ENCODE results near the gene TMEM125.

DNA sequence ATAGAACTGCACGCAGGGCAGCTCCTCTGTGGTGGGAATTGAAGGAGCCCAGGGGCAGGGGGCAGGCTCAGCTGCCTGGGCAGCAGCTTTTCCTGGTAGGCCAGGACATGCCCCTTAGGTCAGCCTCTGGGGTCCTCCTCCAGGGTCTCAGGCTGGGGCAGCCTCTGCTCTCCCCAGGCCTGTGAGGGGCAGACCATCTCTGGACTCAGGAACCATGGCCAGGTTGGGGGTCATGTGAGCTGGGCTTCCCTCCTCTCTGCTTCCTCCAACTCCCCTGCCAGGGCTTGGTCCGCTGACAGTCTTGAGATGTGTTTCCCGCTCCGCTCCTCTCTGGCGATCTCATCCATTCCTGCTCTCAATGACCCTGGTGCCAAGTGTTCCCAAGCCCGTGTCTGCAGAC, 9.9 kb downstream of the TMEM125 start:
- TF ChIP-seq, protein P1, sequence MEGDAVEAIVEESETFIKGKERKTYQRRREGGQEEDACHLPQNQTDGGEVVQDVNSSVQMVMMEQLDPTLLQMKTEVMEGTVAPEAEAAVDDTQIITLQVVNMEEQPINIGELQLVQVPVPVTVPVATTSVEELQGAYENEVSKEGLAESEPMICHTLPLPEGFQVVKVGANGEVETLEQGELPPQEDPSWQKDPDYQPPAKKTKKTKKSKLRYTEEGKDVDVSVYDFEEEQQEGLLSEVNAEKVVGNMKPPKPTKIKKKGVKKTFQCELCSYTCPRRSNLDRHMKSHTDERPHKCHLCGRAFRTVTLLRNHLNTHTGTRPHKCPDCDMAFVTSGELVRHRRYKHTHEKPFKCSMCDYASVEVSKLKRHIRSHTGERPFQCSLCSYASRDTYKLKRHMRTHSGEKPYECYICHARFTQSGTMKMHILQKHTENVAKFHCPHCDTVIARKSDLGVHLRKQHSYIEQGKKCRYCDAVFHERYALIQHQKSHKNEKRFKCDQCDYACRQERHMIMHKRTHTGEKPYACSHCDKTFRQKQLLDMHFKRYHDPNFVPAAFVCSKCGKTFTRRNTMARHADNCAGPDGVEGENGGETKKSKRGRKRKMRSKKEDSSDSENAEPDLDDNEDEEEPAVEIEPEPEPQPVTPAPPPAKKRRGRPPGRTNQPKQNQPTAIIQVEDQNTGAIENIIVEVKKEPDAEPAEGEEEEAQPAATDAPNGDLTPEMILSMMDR (IDR thresholded peaks at IDR 0.05) = no peak
- no peak for TF ChIP-seq POLR2AphosphoS5 (IDR thresholded peaks at IDR 0.05)

Measured in prostate gland (tissue), 2 donors.